Ammon's horn (tissue), 1 donor: ENCODE results near the gene NRARP.

Source experiments
- DNase-seq: peaks from one replicate; pipeline ENCODE4 v3.0.0-alpha.2; 2016; ENCODE audit warnings: low spot score

Gene NRARP

DNA sequence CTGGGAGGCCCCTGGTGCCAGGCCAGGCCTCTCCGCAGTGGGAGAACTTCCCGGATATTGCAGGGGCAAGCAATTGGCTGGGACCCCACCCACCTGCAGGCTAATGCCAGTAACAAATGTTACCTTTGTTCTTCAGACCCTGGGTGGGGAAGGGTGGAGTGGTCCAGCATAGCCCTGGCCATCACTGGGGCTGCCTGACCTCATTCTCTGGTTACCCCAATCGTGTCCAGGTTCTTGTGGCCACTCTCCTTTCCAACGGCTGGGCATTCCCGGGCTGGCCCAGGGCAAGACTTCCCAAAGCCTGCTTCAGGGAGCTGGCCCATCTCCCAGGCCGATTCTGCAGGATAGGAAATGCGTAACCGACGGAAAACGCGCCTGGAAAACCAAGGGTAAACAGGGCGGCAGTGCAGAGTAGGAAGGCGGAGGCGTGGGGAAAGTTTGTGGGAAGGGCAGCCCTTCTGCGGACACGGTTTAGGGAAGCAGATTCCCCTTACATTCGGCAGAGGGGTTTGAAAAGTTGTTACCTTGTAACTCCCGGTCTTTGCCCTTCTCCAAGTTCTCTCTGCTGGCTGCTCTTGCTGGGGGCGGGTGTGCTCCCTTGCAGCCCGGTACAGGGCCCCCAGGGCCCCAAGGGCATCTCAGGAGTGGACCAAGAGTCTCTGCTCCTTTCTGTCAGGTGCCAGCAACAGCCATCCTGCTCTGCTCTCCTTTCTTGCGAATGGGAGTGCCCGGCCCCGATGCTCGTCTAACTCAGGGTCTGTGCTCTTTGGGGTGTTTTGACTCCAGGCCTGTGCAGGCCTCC is 3.5 kb downstream of the NRARP start:
- no peak for DNase-seq

GRCh38 chr9:137297966-137298365 is 4.1 kb downstream of the NRARP start:
- no peak for DNase-seq

DNA sequence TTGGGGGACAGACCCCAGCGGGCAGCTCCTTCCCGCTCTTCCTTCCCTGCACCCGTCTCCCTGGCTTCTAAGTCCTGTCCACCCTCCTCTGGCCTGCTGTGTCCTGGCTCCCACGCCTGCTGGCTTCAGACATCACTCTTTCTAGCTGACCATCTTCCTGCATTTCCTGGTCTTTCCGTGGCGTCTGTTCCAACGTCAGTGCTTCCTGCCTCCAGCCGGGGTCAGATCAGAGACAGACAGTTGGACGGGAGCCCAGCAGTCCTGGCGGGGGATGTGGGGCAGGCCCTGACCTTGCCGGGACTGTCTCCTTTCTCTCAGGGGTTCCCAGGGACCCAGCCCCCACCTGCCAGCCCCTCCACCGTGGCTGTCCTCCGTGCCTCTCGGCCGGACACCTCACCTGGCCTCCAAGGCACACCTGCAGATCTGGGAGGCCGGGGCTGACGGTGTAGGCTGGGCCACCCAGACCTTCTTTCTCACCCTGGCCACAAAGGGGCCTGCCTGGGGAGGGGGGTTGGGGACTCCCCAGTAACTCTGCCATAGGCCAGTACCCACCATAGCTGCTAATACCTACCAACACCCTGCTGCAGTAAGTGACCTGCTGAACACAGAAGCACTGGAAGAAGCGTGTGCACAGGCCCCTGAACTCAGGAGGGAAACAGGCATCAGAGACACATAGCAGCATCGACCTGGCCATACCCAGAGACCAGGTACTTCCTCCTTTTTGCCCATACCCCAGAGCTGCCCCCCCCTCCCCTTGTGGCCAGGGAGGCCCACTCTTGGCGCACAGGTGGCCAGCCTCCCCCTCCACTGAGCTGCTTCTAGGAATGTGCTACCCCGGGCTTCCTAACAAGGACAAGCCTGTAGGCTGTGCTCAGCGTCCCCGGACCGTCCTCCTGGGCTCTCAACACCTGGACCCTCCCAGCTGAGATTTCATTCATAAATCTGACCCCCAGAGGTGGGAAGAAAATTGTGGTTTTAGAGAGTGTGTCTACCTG is 5.1 kb downstream of the NRARP start:
- DNase-seq, result no peak

DNA sequence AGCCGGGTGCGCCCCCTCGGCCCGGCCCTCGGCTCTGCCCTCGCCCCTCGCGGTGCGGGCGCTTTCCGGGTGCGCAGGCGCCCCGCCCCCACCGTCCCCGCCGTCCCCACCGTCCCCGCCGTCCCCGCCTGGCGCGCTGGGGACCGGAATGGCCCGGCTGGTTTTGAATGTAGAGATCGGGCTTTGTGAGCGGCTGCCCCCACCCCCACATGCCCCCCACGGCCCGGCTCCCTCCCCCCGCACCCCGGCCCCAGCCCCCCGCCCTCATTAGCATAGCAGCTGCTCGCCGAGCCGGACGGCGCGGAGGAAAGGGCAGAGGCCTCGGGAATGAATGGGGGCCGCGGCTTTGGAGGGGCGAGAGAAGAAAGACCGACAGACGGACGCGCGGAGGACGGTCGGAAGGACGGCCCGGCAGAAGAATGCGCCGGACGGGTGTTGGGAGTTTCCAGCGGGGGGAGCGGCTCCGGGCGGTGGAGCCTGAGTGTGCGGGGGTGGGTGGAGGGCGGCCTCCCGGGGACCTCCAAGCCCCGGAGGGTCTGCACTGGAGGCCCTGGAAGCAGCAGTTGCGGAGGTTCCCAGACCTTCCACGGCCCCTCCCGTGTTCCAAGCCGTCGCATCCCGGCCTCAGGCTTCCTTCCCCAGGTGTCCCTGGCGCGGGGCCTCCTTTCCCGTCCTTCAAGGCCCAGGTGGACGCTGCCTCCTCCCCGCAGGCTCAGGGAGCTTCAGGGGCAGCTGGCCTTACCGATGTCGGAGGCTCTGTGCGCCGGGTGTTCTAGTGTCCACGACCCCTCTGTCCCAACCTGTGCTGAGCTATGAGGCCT is 6.0 kb downstream of the NRARP start:
- DNase-seq, result no peak

DNA sequence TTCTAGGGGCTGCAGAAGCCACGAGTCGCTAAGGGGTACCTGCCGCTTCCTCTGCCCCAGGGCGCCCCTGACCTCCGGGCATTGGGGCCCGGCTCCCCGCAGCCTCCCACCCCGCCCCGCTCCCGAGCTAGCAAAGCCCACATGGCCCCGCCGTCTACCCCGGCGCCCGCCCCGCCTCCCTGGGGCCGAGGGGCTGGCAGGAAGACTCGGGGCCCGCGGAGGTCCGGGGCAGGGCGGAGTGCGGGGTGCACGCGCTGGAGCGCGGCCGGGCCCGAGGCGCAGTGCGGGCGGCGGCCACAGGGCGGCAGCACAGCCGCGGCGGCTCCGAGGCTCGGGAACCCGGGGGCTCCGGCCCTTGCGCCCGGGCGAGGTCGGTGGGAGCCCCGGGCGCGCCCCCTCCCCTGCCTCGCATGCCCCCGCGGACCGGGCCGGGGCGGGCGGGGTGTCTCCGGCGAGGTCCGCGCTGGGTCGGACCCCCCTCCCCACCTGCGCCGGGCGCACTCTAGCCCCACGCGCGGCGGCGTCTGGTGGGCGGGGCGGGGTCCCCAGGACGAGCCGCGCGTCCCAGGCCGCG is 6.7 kb downstream of the NRARP start:
- DNase-seq, result no peak

- no peak for DNase-seq
Measured at GRCh38 chr9:137294681-137295237, 7.3 kb downstream of the NRARP start.

GRCh38 chr9:137294091-137294680 is 7.9 kb downstream of the NRARP start:
- DNase-seq, result no peak

GRCh38 chr9:137293482-137294090 is 8.5 kb downstream of the NRARP start:
- no peak for DNase-seq

- no peak for DNase-seq
Measured at GRCh38 chr9:137293094-137293481, 9.0 kb downstream of the NRARP start.

DNA sequence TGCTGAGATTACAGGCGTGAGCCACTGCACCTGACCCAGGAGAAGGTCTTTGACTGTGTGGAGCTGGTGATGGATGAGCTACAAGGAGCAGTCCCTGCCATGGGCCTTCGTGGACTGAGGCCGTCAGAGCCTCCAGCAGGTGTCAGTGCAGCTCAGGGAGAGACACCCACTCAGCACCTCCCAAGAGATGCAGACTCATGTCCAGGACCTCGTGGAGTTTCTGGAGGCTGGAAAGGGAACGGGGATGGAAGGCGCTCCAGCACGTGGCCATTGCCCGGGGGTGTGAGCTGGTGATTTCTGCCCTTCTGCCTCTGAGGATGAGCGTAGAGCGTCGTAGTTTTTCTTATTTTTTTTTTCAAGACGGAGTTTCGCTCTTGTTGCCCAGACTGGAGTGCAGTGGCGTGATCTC is 15.1 kb downstream of the NRARP start:
- no peak for DNase-seq

- DNase-seq, result no peak
Measured at GRCh38 chr9:137281345-137282116, 20.5 kb downstream of the NRARP start.

DNA sequence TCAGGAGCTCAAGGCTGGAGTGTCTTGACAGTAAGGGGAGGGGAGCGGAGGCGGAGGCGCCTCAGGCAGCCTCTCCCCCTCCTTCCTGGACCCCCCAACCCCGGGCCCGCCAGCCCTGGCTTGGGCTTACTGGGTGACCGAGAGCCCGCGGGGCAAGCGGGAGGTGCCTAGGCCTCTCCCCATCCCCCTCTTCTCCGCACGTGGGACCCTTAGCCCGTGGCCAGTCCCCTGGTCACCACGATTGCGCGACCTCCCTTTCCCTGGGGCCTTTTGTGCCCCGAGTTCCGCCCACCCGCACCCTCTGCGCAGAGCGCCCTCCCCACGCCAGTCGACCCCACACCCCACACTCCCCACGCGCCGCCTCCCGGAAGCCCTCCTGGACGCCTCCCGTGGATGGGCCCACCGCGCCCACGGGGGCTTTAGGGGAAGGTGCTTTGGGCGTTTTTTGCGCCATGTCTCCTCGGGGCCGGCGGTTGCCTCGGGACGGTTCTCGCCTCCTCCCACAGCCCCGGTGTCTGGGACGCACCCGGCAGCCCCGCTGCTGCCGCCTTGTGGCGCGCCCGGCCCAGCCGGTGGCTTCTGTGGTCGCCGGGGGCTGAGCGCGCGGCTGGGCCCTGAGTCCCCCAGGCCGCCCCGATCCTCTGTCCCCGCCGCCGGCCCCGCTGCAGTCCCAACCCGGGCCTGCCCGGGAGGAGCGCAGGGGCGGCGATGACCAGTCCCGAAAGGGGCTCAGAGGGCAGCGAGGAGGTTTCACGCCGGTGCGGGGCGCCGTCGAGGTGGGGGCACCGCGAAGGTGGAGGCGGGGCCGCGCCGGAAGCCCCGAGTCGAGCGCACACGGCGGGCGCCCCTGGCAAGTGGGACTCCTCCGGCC is 21.4 kb downstream of the NRARP start:
- DNase-seq, result no peak

GRCh38 chr9:137279741-137280473 is 22.2 kb downstream of the NRARP start:
- no peak for DNase-seq

DNA sequence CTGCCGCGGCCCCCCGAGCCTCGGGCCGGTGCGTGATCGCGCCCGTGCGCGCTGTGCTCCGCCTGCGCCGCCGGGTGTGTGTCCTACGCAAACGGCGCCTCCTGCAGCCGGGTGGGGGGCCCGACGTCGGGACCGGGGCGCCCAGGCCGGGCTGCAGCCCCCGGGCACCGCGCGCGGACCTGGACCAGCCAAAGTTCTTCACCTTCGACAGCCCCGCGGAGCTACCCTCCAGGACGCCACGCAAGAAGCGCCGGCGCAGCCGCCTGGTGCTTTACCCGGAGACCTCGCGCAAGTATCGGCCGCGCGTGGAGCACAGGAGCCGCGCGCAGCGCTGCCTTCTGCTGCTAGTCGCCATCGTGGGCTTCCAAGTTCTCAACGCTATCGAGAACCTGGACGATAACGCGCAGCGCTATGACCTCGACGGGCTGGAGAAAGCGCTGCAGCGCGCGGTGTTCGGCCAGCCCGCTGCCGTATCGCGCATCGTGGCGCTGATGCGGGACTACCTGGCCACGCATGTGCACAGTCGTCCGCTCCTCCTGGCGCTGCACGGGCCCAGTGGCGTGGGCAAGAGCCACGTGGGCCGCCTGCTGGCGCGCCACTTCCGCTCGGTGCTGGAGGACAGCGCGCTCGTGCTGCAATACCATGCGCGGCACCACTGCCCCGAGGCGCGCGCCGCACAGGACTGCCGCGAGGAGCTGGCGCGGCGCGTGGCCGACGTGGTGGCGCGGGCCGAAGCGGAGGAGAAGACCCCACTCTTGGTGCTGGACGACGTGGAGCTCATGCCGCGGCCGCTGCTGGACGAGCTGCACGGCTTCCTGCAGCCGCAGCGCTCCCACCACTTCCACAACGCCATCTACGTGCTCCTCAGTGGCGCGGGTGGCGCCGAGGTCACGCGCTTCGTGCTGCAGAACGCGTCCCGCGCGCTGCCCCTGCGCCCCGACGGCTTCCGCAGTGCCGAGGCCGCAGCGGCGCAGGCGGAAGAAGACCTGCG is 23.1 kb downstream of the NRARP start:
- no peak for DNase-seq

DNA sequence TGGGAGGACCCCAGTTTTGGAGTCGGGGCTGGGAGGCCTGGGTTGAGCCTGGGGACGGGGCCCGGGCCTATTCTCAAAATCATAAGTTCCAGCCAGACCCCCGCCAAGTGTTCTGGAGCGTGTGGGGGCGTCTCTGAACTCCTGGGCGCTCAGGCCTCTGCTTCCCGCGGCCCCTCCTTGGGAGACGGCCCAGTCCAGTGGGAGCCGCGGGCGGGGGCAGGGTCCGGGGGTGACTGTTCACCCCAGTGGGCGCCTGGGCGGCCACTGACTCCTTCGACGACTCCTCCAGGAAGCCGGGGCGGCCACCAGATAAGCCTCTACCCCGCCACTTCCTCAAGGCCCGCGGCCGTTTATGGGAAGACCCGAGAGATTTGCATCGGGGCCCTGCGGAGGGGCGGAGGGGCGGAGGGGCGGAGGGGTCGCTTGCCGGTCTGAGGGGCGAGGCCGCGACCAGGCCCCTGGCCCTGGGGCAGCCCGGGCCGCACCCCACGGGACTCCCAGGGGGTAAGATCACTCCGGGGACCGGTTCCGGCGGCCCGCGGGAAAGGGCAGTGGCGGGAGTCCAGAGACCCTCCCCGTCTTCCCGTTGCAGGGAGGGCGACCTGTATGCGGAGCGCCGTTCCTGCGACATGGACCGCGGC is 23.9 kb downstream of the NRARP start:
- DNase-seq, result no peak

- DNase-seq, result peak; percentile 56
Measured at GRCh38 chr9:137277329-137278041, 24.6 kb downstream of the NRARP start, which contains the start of gene TOR4A. Gene TOR4A, plus strand, starts transcription at chr9:137277726. Its CDS starts 964 bp downstream, at chr9:137278690.
